HepG2 (cell line): ENCODE data around the gene PRM2. TPM values are rescaled to one million over a fixed set of nuclear protein-coding genes. Genes with fewer than 3 reads are reported as not detected.

Experiments used
- AGO2 ChIP-seq: fragments of 200-400 bp; formaldehyde crosslinking; optimal IDR thresholded peaks from 2 replicates; pipeline ENCODE3; 2017; ENCODE audit warnings: mild to moderate bottlenecking, low read depth, low read length, moderate library complexity
- ETV6 ChIP-seq: sonication (generic); formaldehyde crosslinking; conservative IDR thresholded peaks from 2 replicates; pipeline ENCODE4 v1.4.0; 2020; ENCODE audit warnings: missing genetic modification reagents
- FOXC1 ChIP-seq: sonication (generic); formaldehyde crosslinking; IDR thresholded peaks from 2 replicates; pipeline ENCODE4 v1.8.0; 2022; ENCODE audit warnings: mild to moderate bottlenecking, missing genetic modification reagents, borderline replicate concordance
- HMG20A ChIP-seq: IDR thresholded peaks from 2 replicates; pipeline ENCODE4 v1.6.1; 2016; ENCODE audit warnings: borderline replicate concordance
- LCORL ChIP-seq, 2 experiments: fragments of 450-650 bp in 1 of 2; sonication (generic) in 1 of 2; formaldehyde crosslinking in 1 of 2; IDR thresholded peaks; 2 replicates each; pipeline versions ENCODE4 v1.5.0 to v1.6.1; 2017 to 2020; ENCODE audit warnings: antibody characterized with exemption in 1 of 2, missing genetic modification reagents in 1 of 2
- MAFK ChIP-seq, 2 experiments: IDR thresholded peaks in 1 of 2; conservative IDR thresholded peaks in 1 of 2; 2 replicates each; pipeline ENCODE4 v1.6.1; 2011; ENCODE audit warnings: improper control_type of control experiment in 2 of 2, low read length in 2 of 2
- RBFOX2 ChIP-seq: fragments of 200-400 bp; formaldehyde crosslinking; IDR thresholded peaks from 2 replicates; pipeline ENCODE4 v1.6.1; 2017; ENCODE audit warnings: low read depth, mild to moderate bottlenecking, low read length
- RELA ChIP-seq: sonication (generic); formaldehyde crosslinking; IDR thresholded peaks from 2 replicates; pipeline ENCODE4 v1.4.0; 2020; ENCODE audit warnings: missing genetic modification reagents
- SIN3A ChIP-seq: IDR thresholded peaks from 2 replicates; pipeline ENCODE4 v1.6.1; 2011; ENCODE audit warnings: low read depth, mild to moderate bottlenecking, control low read depth, low read length, borderline replicate concordance
- ZNF251 ChIP-seq: sonication (generic); formaldehyde crosslinking; IDR thresholded peaks from 2 replicates; pipeline ENCODE4 v1.9.0; 2021; ENCODE audit warnings: mild to moderate bottlenecking, missing genetic modification reagents
- ZNF264 ChIP-seq: sonication (generic); formaldehyde crosslinking; IDR thresholded peaks from 2 replicates; pipeline ENCODE4 v1.4.0; 2020; ENCODE audit warnings: missing genetic modification reagents
- ZNF530 ChIP-seq: sonication (generic); formaldehyde crosslinking; IDR thresholded peaks from 2 replicates; pipeline ENCODE4 v1.5.0; 2020; ENCODE audit warnings: low read depth, mild to moderate bottlenecking, missing genetic modification reagents
- ZNF567 ChIP-seq: sonication (generic); formaldehyde crosslinking; IDR thresholded peaks from 2 replicates; pipeline ENCODE4 v1.8.1; 2023; ENCODE audit warnings: mild to moderate bottlenecking, missing genetic modification reagents, borderline replicate concordance
- ZNF75D ChIP-seq: sonication (generic); formaldehyde crosslinking; IDR thresholded peaks from 2 replicates; pipeline ENCODE4 v1.8.1; 2023; ENCODE audit warnings: missing genetic modification reagents, mild to moderate bottlenecking, borderline replicate concordance
- polyA plus RNA-seq, 8 experiments: library from polyadenylated mRNA; depleted of rRNA in 3 of 8; stranded (reverse) in 7 of 8; unstranded in 1 of 8; fragments of >200 nt; fragmentation: Illumina TruSeq in 4 of 8; extraction: Trizol in 4 of 8; gene quantifications; 2 replicates each; pipeline versions ENCODE4 v1.2.1 to v1.2.3, GENCODE V29; 2011 to 2016; ENCODE audit warnings: low read depth in 4 of 8, missing spikeins in 1 of 8, mixed read lengths in 1 of 8; ENCODE audit not compliant: insufficient read depth in 1 of 8
- total RNA-seq, 5 experiments: library from RNA; depleted of rRNA; stranded (reverse); fragments of >200 nt; fragmentation: Illumina TruSeq; extraction: Trizol; gene quantifications; 2 replicates each; pipeline ENCODE4 v1.2.3, GENCODE V29; 2016; ENCODE audit warnings: low read depth in 1 of 5
- TF ChIP-seq, protein P1 (sequence below): sonication (generic); formaldehyde crosslinking; IDR thresholded peaks from 2 replicates; pipeline ENCODE4 v1.8.0; 2022; ENCODE audit warnings: mild to moderate bottlenecking, missing genetic modification reagents
- TF ChIP-seq, protein P2 (sequence below): sonication (generic); formaldehyde crosslinking; IDR thresholded peaks from 2 replicates; pipeline ENCODE4 v1.5.0; 2020; ENCODE audit warnings: missing genetic modification reagents
- TF ChIP-seq, protein P3 (sequence below), 2 experiments: sonication (generic) in 1 of 2; formaldehyde crosslinking in 1 of 2; IDR thresholded peaks; 2 replicates each; pipeline versions ENCODE4 v1.5.1 to v1.6.1; 2011 to 2020; ENCODE audit warnings: borderline replicate concordance in 1 of 2, low read depth in 1 of 2, low read length in 1 of 2, mild to moderate bottlenecking in 1 of 2, missing genetic modification reagents in 1 of 2, moderate library complexity in 1 of 2
- TF ChIP-seq, protein P4 (sequence below): IDR thresholded peaks from 2 replicates; pipeline ENCODE4 v1.4.0; 2020; ENCODE audit warnings: mild to moderate bottlenecking, missing genetic modification reagents

PRM2 gene
- total and polyA plus RNA-seq, 2 of the 13 experiments (the other 11 are each of a cell fraction or from before 2014, with no cell fraction given), result 0.54 TPM; not detected in 1

DNA sequence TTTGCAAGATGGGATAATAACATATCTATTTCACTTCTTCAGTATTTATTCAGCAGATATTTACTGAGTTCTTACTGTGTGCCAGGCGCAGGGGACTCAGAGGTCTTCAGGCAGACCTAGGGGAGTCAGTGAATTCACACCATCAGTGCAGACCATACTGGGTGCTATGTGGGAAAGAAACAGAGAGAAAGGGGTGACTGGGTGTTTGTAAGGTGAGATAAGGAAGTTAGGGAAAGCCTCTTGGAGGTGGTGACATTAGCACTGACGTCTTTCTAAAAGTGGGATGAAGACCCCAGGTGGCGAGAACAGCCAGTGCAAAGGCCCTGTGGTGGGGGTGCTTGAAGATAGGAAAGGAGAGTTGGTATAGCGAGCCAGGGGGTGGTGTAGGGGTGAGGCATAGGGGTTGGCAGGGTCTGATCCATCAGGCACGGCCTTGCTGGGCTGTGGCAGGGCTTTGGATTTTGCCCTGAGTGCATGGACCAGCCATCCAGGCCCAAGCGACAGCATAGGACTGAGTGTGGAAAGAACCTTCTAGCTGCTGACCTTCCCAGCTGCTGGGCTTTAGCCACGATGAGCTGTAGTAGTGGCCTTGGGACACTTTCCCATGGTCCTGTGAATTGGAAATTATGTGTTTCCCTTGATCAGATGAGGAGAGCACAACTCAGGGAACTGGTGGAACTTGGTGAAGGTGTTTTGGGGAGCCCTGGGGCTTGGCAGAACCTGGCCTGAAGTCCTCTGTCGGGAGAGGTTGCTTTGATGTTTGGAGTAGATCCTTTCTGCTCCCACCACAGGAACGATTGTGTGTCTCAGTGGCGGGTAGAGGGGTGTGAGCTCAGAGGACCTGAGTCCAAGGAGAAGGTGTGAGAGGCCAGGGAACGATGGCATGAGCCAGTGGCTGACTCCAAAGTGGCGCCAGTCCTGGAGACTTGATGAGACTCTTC is 16.4 kb downstream of the PRM2 start (continued):
- no peak for TF ChIP-seq RELA (CRISPR knock-in tag)
- TF ChIP-seq LCORL (IDR thresholded peaks at IDR 0.05), result no peak
- TF ChIP-seq LCORL (CRISPR knock-in tag; IDR thresholded peaks at IDR 0.05), result peak; percentile 74
- no peak for TF ChIP-seq ZNF75D
- no peak for TF ChIP-seq RBFOX2
- TF ChIP-seq, protein P1, sequence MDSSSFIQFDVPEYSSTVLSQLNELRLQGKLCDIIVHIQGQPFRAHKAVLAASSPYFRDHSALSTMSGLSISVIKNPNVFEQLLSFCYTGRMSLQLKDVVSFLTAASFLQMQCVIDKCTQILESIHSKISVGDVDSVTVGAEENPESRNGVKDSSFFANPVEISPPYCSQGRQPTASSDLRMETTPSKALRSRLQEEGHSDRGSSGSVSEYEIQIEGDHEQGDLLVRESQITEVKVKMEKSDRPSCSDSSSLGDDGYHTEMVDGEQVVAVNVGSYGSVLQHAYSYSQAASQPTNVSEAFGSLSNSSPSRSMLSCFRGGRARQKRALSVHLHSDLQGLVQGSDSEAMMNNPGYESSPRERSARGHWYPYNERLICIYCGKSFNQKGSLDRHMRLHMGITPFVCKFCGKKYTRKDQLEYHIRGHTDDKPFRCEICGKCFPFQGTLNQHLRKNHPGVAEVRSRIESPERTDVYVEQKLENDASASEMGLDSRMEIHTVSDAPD (CRISPR knock-in tag), result no peak
- no peak for TF ChIP-seq ZNF251 (CRISPR knock-in tag)
- TF ChIP-seq, protein P2, sequence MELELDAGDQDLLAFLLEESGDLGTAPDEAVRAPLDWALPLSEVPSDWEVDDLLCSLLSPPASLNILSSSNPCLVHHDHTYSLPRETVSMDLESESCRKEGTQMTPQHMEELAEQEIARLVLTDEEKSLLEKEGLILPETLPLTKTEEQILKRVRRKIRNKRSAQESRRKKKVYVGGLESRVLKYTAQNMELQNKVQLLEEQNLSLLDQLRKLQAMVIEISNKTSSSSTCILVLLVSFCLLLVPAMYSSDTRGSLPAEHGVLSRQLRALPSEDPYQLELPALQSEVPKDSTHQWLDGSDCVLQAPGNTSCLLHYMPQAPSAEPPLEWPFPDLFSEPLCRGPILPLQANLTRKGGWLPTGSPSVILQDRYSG (CRISPR knock-in tag), result no peak
- TF ChIP-seq ZNF567, result no peak
- TF ChIP-seq HMG20A (CRISPR knock-in tag), result no peak
- no peak for TF ChIP-seq ETV6 (CRISPR knock-in tag)
- TF ChIP-seq, protein P3, sequence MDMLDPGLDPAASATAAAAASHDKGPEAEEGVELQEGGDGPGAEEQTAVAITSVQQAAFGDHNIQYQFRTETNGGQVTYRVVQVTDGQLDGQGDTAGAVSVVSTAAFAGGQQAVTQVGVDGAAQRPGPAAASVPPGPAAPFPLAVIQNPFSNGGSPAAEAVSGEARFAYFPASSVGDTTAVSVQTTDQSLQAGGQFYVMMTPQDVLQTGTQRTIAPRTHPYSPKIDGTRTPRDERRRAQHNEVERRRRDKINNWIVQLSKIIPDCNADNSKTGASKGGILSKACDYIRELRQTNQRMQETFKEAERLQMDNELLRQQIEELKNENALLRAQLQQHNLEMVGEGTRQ (IDR thresholded peaks at IDR 0.05; ENCODE audit: low read depth, low read length), result no peak
- TF ChIP-seq, protein P3 (CRISPR knock-in tag; IDR thresholded peaks at IDR 0.05; ENCODE audit: borderline replicate concordance), result no peak
- no peak for TF ChIP-seq AGO2
- TF ChIP-seq, protein P4, sequence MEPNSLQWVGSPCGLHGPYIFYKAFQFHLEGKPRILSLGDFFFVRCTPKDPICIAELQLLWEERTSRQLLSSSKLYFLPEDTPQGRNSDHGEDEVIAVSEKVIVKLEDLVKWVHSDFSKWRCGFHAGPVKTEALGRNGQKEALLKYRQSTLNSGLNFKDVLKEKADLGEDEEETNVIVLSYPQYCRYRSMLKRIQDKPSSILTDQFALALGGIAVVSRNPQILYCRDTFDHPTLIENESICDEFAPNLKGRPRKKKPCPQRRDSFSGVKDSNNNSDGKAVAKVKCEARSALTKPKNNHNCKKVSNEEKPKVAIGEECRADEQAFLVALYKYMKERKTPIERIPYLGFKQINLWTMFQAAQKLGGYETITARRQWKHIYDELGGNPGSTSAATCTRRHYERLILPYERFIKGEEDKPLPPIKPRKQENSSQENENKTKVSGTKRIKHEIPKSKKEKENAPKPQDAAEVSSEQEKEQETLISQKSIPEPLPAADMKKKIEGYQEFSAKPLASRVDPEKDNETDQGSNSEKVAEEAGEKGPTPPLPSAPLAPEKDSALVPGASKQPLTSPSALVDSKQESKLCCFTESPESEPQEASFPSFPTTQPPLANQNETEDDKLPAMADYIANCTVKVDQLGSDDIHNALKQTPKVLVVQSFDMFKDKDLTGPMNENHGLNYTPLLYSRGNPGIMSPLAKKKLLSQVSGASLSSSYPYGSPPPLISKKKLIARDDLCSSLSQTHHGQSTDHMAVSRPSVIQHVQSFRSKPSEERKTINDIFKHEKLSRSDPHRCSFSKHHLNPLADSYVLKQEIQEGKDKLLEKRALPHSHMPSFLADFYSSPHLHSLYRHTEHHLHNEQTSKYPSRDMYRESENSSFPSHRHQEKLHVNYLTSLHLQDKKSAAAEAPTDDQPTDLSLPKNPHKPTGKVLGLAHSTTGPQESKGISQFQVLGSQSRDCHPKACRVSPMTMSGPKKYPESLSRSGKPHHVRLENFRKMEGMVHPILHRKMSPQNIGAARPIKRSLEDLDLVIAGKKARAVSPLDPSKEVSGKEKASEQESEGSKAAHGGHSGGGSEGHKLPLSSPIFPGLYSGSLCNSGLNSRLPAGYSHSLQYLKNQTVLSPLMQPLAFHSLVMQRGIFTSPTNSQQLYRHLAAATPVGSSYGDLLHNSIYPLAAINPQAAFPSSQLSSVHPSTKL (CRISPR knock-in tag), result no peak; the same call in 1 of the 2 replicates
- TF ChIP-seq ZNF530, result no peak
- TF ChIP-seq MAFK (conservative IDR thresholded peaks at IDR 0.05 in 1 of 2, IDR thresholded peaks at IDR 0.05 in 1 of 2; ENCODE audit: low read length in 2 of 2), result no peak
- TF ChIP-seq SIN3A, result no peak
- no peak for TF ChIP-seq ZNF264 (CRISPR knock-in tag)
- peak; percentile 85; the same call in 1 of the 2 replicates for TF ChIP-seq FOXC1 (CRISPR knock-in tag)
